Measurements from ENCODE around the gene CPT1C.
"Not testable (repeated sequence)": the region's sequence is repeated elsewhere in the genome, so short reads cannot be mapped to it uniquely, and the experiment has no call there.

The CPT1C gene

DNA sequence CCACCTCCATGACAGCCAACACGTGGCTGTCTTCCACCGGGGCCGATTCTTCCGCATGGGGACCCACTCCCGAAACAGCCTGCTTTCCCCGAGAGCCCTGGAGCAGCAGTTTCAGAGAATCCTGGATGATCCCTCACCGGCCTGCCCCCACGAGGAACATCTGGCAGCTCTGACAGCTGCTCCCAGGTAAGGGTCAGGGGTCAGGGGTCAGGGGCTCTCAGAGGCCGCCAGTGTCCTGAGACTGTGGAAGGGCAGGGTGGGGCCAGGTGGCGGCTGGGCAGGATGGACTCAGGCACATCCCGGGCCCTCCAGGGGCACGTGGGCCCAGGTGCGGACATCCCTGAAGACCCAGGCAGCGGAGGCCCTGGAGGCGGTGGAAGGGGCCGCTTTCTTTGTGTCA is 15.0 kb downstream of the CPT1C start:
- DNase-seq (ENCODE audit: low spot score), result no peak

DNA sequence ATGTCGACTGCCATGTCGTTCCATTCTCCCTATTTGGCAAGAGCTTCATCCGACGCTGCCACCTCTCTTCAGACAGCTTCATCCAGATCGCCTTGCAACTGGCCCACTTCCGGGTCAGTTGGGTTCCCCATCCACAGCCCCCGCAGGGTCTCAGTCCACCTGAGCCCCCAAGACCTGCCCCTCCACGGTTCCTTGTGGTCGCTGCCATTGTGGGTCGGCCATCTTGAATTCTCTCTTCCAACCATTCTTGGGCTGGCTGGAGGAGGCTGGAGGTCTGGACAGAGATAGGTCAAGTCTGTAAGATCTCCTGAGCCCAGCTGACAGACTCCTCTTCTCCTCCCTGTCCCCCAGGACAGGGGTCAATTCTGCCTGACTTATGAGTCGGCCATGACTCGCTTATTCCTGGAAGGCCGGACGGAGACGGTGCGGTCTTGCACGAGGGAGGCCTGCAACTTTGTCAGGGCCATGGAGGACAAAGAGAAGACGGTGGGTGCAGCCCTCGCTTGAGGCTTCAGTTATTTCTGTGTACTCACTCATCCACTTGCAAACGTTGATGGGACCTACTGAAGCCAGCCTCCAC is 19.5 kb downstream of the CPT1C start:
- no peak for DNase-seq (ENCODE audit: low spot score)

DNA sequence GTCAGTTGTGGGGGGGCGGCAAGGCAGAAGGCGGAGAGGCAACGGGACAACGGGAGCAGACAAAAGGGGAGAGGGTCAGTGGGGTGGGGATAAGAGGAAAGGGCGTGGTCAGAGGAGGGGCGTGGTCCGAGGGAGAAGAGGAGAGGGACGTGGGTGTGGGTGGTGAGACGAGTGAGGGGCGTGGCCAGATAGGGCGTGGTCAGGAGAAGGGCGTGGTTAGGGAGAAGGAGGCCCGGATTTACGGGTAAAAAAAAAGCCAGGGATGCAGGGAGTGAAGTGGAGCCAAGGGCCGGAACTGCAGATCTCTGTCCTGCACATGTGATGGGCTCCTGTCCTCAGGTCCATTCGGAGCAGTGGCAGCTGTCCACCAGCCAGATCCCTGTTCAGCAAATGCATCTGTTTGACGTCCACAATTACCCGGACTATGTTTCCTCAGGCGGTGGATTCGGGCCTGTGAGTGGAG is 21.5 kb downstream of the CPT1C start:
- DNase-seq (ENCODE audit: low spot score), result peak; percentile 43

DNA sequence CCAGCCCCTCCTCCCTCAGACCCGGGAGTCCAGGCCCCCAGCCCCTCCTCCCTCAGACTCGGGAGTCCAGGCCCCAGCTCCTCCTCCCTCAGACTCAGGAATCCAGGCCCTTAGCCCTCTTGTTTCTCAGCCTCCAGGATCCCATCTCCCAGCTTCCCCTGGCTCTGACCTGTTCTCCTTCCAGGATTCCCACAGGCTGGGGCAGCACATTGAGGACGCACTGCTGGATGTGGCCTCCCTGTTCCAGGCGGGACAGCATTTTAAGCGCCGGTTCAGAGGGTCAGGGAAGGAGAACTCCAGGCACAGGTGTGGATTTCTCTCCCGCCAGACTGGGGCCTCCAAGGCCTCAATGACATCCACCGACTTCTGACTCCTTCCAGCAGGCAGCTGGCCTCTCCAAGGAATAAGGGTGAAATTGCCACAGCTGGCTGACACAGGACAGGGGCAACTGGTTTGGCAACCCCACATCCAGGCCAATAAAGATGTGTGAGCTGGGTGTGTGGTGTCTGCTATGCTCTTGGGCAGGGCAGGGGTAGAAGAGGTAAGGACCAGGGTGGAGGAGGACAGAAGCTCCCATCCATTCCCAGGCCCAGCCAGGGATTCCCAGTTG is 22.4 kb downstream of the CPT1C start:
- no peak for DNase-seq (ENCODE audit: low spot score)

DNA sequence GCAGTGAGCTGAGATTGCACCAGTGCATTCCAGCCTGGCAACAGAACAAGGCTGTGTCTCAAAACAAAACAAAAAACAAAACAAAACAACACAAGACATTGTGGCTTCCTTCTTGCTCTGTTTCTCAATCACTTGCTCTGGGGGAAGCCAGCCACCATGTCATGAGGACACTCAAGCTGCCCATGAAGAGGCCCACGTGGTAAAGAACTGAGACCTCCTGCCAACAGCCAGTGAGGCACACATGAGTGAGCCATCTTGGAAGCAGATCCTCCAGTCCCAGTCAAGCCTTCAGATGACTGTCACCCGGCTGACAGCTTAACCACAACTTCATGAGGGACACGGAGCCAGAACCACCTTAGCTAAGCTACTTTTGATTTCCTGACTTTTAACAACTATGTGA is 25.2 kb downstream of the CPT1C start:
- no peak for DNase-seq (ENCODE audit: low spot score)

DNA sequence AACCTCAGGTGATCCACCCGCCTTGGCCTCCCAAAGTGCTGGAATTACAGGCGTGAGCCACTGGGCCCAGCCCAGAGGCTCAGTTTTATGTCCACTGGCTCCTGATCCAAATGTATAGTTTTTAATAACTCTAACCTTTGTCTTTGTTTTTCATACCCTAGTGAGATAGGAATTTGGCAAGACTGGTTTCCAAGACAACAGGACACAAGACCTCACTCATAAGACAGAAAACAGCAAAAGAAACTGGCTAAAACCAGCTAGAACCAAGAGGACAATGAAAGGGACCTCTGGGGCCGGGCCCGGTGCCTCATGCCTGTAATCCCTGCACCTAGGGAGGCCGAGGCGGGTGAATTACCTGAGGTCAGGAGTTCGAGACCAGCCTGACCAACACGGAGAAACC is 27.6 kb downstream of the CPT1C start:
- no peak for DNase-seq (ENCODE audit: low spot score)

DNA sequence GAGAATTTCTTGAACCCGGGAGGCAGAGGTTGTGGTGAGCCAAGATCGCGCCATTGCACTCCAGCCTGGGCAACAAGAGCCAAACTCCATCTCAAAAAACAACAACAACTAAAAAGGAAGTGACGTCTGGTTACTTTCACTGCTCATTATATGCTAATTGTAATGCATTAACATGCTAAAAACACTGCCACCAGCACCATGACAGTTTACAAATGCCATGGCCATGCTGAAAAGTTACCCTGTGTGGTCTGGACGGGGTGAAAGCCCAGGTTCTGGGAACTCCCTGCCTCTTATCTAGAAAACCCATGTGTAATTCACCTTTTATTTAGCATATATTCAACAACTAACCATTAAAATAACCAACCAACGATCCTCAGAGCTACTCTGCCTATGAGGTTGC is 28.1 kb downstream of the CPT1C start:
- no peak for DNase-seq (ENCODE audit: low spot score)

DNA sequence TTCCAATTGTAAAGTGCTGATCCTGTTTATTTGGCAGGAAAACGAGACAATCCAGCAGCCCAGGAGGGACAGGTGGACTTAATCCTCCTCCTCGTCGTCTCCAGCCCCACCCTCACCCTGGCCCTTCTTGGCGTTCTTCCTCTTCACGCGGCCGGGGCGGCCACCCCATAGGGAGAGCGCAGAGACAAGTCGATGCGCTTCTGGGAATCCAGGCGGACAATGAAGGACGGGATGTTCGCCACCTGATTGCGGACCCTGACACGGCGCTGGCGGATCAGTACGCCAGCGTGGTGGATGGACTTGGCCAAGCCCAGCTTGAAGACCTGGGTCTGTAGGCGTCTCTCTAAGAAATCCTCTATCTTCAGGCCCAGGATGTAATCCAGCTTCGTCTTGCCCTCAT is 28.5 kb downstream of the CPT1C start:
- DNase-seq (ENCODE audit: low spot score), result not testable (repeated sequence)

DNA sequence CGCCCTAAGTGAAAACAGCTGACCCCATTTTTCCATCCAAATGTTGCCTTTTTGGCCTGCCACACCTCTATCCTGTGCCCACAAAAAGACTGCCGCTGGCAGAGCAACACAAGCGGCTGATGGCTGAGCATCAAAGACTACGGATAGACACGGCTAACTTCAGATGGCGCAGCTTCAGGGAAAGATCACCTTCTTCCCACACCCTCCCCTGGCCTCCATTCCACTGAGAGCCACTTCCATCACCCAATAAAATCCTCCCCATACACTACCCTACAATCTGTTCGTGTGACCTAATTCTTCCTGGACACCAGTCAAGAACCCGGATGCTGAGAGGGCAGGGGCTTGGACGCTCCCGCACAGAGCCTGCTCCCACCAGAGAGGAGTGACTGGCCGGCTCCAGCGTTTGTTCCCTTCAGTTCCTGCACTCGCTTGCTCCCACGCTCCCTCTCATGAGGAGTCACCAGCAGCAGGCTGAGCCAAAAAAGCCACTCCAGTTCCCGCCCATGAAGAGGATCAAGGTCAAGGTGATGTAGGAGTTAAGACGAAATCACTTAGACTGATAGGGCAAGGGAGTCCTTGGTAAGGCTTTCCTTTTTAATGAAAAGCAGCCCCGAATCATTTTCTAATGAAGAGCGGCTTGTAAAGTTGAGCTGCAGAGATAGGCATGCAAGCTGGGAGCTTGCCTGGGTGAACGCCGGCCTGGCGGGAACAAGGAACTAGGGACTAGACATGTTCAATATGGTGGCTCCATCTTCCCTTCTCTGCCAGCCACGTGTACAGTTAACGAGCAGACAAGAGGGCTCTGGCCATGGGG is 36.5 kb downstream of the CPT1C start:
- DNase-seq (ENCODE audit: low spot score), result no peak

DNA sequence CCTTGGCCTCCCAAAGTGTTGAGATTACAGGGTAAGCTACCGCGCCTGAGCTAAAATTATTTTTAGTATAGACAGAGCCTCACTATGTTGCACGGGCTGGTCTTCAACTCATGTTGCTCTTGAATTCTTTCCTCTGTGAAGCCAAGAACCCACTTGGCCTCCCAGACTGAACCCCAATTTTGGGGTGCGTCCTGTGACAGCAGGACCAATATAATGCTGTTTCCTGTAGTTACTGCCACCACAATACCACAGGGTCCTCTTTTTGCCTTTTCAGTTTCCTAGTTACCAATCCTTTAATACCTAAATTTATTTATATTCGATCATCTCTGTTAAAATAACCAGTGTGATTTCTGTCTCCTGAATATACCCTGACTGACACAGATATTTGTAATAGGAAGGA is 39.2 kb downstream of the CPT1C start:
- no peak for DNase-seq (ENCODE audit: low spot score)

DNA sequence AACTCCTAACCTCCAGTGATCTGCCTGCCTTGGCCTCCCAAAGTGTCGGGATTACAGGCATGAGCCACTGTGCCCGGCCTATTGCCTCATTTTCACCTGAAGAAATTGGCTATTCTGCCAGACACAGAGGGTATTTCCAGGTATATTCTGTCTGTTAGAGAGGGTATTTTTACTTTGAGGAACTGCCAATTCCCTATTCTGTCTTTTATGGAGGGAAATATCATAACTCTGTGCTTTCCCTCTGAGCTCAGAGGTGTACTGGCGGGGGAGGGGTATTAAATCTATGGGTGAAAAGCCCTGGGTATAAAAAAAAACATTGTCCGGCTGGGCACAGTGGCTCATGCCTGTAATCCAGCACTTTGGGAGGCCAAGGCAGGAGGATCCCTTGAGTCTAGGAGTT is 47.4 kb downstream of the CPT1C start:
- DNase-seq (ENCODE audit: low spot score), result no peak

DNA sequence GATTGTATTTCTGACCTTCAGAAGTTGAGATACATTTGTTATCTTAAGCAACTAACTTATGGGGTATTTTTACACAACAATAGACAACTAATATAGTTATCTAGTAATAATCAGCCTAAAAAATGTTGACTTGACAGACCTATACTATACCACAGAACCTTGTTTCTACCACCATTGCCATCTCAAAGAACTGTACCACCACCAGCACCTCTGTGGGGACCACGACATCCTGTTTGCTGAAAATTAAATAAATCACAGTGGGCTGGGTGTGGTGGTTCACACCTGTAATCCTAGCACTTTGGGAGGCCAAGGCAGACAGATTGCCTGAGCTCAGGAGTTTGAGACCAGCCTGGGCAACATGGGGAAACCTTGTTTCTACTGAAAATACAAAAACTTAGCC is 48.2 kb downstream of the CPT1C start:
- no peak for DNase-seq (ENCODE audit: low spot score)

DNA sequence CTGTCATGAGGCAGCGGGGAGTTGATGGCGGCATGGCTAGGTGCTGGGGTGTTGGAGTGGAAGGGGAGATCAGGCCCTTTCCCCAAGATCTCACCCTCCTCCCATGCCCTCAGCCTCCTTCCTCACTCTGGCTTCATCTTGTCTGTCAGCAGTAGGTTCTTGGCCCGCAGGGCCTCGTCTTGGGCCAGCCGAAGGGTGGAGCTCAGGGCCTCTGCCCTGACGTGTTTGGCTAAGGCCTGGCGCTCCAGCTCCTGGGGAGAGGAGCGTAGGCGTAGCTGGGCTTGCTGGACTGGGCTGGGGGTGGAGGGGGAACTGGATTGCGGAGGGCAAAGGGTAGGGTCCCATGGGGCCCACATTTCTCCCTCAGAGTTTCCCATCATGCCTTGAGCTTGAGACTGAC is 49.0 kb downstream of the CPT1C start:
- no peak for DNase-seq (ENCODE audit: low spot score)

DNA sequence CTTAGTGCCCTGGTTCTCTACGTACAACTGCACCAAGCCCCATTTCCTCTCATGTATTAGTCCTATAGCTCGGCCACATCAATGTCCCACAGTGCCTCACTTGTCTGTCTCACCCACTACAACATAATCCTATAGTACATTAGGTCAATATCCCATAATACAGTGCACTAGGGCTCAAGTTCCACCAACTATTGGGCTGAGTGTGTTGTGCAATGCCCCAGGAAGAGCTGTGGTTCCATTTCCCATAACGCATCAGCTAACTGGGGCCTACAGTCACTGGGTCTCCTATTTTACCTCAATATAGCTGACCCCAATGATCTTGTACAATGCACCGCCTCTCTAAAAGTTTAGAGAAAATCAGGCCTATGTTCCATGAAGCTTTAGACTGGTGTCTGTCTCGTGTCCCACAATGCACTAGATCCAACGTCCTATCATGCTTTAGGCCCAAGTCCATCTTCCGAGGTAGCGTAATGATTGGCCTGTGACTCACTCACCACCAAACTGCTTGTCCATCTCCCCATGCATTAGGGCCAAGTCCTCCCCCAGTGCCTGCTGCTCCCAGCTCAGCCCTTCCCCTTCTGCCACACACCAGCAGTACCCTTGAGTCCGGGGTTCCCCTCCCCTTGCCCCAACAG is 50.4 kb downstream of the CPT1C start:
- DNase-seq (ENCODE audit: low spot score), result no peak

DNA sequence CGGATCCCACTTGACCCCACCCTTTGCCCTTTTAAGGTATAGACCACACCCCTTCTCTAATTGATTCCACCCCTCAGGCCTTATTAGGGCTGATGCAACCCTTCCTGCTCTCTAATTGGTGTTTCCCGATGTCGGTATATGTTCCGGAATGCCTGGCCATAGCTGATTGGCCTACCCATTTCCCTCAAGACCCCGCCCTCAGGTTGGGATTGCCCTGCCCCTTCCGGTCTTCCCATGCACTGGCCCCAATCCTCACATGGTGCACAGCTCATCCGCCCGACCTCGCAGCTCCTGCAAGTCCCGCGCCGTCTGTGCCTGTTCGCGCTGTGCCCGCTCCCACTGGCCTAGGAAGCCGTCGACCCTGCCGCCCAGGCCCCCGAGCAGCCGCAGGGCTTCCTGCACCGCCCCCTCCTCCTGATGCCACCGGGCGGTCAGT is 54.0 kb downstream of the CPT1C start:
- no peak for DNase-seq (ENCODE audit: low spot score)

DNA sequence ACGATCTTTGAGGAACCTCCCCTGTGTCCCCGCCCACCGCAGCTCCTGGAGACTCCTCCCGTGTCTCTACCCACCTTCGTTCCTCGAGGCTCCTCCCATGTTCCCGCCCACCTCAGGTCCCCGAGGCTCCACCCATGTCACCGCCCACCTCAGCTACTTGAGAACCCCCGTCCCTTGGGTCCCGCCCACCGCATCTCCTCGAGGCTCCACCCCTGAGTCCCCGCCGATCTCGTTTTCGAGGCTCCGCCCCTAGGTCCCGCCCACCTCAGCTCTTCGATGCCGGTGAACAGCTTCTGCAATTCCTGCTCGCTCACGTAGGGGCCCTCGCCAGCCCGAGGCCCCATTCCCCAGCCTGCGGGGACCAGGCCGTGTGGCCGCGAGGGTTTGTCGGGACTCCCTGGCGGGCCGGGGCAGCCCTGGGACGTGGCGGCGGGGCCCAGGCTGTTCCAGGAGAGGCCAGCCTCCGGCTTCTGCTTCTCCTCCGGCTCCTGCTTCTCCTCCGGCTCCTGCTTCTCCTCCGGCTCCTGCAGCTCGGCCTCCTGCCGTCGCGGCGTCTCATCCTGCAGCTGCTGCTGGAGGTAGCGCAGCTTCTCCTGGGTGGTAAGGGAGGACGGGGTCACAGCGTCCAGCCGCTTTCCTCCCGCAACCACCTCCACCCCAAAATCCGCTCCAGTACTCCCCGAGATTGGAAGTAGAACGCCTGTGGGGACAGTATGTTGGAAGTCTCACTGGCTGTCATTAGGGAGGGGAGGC is 55.5 kb downstream of the CPT1C start:
- peak; percentile 76 for DNase-seq (ENCODE audit: low spot score)

DNA sequence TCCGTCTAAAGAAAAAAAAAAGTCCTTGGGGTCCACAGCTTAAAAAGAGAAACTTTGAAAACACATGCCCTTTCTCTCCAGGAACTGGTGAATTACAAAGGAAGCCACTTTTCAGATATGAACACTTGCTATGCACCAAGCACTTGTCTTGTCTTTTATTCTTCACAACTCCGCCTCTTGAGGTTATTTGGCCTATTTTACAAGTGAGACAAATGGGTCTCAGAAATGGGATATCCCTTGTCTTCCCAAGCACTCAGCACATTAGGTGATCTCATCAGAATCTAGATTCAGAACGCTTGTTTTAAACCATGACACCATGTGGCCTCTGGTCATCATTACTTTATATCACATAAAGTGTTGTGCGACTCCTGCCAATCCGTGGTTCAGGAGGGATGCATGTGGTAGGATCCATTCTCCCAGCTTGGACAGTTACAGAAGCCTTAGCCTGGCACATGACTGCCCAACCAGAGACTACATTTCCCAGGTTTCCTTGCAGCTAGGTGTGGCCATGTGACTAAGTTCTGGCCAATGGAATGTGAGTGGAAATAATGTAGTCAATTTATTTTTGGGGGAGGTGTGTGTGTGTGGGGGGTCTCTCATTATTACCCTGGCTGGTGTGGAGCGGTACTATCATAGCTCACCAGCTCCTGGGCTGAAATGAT is 58.3 kb downstream of the CPT1C start:
- no peak for DNase-seq (ENCODE audit: low spot score)

DNA sequence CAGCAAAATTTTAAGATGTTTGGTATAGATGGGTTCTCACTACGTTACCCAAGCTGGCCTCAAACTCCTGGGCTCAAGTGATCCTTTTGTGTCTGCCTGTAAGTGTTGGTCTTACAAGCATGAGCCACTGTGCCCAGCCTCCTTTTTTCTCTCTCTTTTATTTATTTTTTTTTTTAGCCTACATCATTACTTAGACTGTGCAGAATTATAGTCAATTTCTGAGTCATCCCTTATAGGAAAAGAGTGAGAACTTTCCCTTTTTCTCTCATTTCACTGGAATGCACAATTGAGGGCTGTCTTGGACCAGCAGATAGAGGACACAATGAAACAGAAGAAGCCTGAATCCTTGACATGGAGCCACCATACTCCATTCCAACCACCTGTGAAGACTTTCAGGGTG is 58.9 kb downstream of the CPT1C start:
- no peak for DNase-seq (ENCODE audit: low spot score)

DNA sequence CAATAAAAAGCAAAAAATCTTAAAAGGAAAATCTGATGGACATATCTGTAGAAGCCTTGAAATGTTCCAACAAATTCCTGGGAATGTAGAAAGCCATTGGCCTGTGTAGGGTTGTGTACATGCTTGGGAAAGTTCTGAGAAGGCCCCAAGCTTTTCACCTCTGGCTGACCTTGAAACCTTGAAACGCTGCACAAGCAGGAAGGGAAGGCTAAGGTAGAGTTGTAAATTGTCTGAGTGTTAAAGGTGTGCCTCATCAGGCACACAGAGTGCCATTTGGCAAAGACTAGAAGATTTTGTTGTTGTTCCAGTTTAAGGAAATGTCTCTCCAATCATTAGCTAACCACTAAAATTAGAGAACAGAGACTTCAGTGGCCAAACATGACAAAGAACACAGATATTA is 61.8 kb downstream of the CPT1C start:
- DNase-seq (ENCODE audit: low spot score), result no peak

DNA sequence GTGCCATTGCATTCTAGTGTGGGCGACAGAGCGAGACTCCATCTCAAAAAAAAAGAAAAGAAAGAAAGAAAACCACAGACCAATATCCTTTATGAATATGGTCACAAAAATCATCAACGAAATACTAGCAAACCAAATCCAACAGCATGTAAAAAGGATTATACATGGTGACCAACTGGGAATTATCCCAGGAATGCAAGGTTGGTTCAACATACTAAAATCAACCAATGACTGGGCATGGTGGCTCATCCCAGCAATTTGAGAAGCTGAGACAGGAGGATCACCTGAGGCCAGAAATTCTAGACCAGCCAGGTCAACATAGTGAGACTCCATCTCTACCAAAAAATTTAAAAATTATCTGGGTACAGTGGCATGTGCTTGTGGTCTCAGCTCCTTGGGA is 65.0 kb downstream of the CPT1C start:
- no peak for DNase-seq (ENCODE audit: low spot score)

DNA sequence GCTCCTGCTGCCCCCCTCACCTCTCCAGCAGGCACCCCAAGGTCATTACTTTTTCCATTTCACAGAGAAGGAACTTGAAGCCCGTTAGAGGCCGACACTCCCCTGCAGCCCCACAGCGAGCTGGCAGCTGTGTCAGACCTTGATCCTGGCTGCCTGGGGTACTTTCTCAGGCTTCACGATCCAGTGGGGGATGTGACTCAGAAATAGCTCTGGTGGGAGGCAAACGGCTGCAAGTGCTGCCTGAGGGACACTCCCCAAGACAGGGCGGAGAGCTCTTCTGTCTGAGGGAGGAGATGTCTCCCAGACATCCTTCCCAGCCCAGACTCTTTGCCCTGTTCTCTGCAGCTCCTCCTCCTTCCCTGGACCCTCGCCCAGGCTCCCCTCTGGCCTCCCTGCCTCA is 67.4 kb downstream of the CPT1C start:
- DNase-seq (ENCODE audit: low spot score), result no peak

DNA sequence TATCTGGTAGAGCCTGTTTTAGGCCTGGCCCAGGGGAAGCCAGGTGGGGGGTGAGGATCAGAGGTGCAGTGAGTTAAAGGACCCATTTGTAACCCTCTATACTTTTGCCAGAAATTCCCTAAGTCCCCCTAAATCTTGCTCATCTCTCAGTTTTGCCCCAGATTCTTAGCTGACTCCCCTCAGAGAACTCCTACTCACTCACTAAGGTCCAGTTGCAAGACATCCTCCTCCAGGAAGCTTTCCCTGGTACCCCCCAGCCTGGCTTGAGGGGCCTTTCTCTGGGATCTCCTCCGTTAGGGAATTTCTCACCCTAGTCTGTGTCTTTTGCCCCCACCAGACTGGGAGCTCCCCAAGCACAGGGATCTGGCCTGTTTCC is 70.3 kb downstream of the CPT1C start:
- DNase-seq (ENCODE audit: low spot score), result no peak

Measured in hematopoietic multipotent progenitor cell treated with erythropoietin and hydrocortisone succinate and interleukin-3 and kit ligand, for 17 days (in vitro differentiated cells).